Measurements from ENCODE around the gene FAM204A. TPM values are rescaled to one million over a fixed set of nuclear protein-coding genes. Genes with fewer than 3 reads are reported as not detected.

Gene FAM204A
- polyA plus RNA-seq, 3 donors: 24.6 to 191 (median 139) TPM

DNA sequence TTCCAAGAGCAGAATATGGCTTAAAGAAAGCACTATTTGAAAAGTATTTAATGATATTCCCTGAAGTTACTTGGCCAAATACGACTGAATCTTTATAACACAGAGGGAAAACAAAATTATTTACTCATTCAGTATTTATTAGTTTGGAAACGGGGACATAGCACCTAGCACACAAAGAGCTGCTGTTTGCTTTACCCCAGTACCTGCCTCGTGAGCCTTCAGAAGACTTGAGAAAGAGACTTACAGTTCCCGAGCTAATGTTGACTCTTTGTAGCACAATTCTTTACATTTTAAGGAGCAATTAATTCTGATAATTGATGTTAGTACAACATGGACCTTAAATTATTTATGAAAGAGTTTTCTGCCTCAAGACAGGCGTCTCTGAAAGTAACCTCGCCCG lies 88.7 kb downstream of the FAM204A start:
- no peak overlapping the region for H3K27ac ChIP-seq (ENCODE audit: low read depth in 1 of 2, low read length in 2 of 2)
- Mint-ChIP-seq H3K9me3 (peaks cover 0 to 2% (median 0%) of the 10 kb centered on the region in 7 donors), H3K4me1 (no peaks in the 10 kb centered on the region), H3K27ac (no peak overlapping the region), H3K27me3 (ENCODE audit: low read depth in 3 of 3) (peaks cover 14 to 31% (median 22%) of the 10 kb centered on the region in 3 donors), H3K36me3 (no peaks in the 10 kb centered on the region), H3K4me3 (no peak overlapping the region)
- H3K9me3 ChIP-seq (replicated peaks in 1 of 2; ENCODE audit: control insufficient read depth in 1 of 2, insufficient read depth in 1 of 2, low read length in 2 of 2): no peaks in the 10 kb centered on the region
- DNase-seq: no peak
- no peaks in the 10 kb centered on the region for H3K4me1 ChIP-seq (ENCODE audit: control insufficient read depth in 1 of 2, insufficient read depth in 2 of 2, low read length in 2 of 2)
- H3K9ac ChIP-seq (ENCODE audit: insufficient read depth, low read length, poor library complexity, severe bottlenecking): no peak overlapping the region
- H3K4me3 ChIP-seq (replicated peaks in 1 of 3; ENCODE audit: low read depth in 2 of 3, low read length in 3 of 3): no peak overlapping the region
- H3K4me2 ChIP-seq (replicated peaks; ENCODE audit: extremely low read depth, low read length, poor library complexity, severe bottlenecking): no peak overlapping the region
- H3K27me3 ChIP-seq (ENCODE audit: control insufficient read depth in 2 of 2, insufficient read depth in 2 of 2, low read length in 2 of 2): peaks cover 14 to 25% of the 10 kb centered on the region in 2 donors
- 90% methylated on average over 3 of the region's 7 CpGs for WGBS (ENCODE audit: insufficient coverage)
- intact Hi-C loops (cut with micrococcal nuclease): no loop called here
- no peak overlapping the region for H2AFZ ChIP-seq (ENCODE audit: insufficient read depth, low read depth, low read length, poor library complexity, severe bottlenecking)
- no peaks in the 10 kb centered on the region for H3K79me2 ChIP-seq (ENCODE audit: insufficient read depth, low read length)
- H3K36me3 ChIP-seq (replicated peaks in 1 of 2; ENCODE audit: control insufficient read depth in 1 of 2, insufficient read depth in 2 of 2, low read length in 2 of 2): no peaks in the 10 kb centered on the region
- TF ChIP-seq, protein P1, sequence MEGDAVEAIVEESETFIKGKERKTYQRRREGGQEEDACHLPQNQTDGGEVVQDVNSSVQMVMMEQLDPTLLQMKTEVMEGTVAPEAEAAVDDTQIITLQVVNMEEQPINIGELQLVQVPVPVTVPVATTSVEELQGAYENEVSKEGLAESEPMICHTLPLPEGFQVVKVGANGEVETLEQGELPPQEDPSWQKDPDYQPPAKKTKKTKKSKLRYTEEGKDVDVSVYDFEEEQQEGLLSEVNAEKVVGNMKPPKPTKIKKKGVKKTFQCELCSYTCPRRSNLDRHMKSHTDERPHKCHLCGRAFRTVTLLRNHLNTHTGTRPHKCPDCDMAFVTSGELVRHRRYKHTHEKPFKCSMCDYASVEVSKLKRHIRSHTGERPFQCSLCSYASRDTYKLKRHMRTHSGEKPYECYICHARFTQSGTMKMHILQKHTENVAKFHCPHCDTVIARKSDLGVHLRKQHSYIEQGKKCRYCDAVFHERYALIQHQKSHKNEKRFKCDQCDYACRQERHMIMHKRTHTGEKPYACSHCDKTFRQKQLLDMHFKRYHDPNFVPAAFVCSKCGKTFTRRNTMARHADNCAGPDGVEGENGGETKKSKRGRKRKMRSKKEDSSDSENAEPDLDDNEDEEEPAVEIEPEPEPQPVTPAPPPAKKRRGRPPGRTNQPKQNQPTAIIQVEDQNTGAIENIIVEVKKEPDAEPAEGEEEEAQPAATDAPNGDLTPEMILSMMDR (IDR thresholded peaks at IDR 0.05): no peak
- H4K20me1 ChIP-seq (ENCODE audit: insufficient read depth, low read length): no peaks in the 10 kb centered on the region

DNA sequence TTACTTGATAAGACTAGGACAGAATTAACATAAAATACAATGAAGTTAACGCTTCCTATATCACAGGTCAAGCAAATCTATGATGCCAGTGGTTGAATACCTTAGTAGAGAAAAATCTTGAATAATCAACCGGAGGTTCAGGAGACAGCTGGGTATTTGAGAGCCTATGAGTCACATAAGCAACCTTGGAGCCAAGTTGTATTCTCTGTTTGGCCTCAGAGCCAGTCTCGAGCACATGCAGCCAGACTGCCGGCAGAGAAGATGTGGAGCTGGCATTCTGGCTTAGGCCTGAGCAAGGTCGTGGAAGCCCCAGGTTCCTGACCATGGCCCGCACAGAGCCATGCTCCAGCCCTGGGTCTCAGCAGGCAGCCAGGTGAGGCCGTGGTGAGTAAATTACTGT lies 90.3 kb downstream of the FAM204A start:
- H3K27me3 ChIP-seq (ENCODE audit: control insufficient read depth in 2 of 2, insufficient read depth in 2 of 2, low read length in 2 of 2): peaks cover 21 to 28% of the 10 kb centered on the region in 2 donors
- 87% methylated on average over 6 of the region's 7 CpGs for WGBS (ENCODE audit: insufficient coverage)
- TF ChIP-seq, protein P1 (IDR thresholded peaks at IDR 0.05): no peak

More for the DNA sequence above, 90.3 kb downstream of the FAM204A start:
- Mint-ChIP-seq H3K27ac (no peak overlapping the region), H3K27me3 (ENCODE audit: low read depth in 3 of 3) (peaks cover 21 to 37% (median 22%) of the 10 kb centered on the region in 3 donors), H3K9me3 (peaks cover 0 to 2% (median 0%) of the 10 kb centered on the region in 7 donors), H3K36me3 (no peaks in the 10 kb centered on the region), H3K4me1 (no peaks in the 10 kb centered on the region), H3K4me3 (no peak overlapping the region)
- H4K20me1 ChIP-seq (ENCODE audit: insufficient read depth, low read length): no peaks in the 10 kb centered on the region
- no peak overlapping the region for H3K27ac ChIP-seq (ENCODE audit: low read depth in 1 of 2, low read length in 2 of 2)
- no peaks in the 10 kb centered on the region for H3K9me3 ChIP-seq (replicated peaks in 1 of 2; ENCODE audit: control insufficient read depth in 1 of 2, insufficient read depth in 1 of 2, low read length in 2 of 2)
- H3K4me3 ChIP-seq (replicated peaks in 1 of 3; ENCODE audit: low read depth in 2 of 3, low read length in 3 of 3): no peak overlapping the region
- no peak for DNase-seq
- H2AFZ ChIP-seq (ENCODE audit: insufficient read depth, low read depth, low read length, poor library complexity, severe bottlenecking): no peak overlapping the region
- no peaks in the 10 kb centered on the region for H3K79me2 ChIP-seq (ENCODE audit: insufficient read depth, low read length)
- intact Hi-C loops (cut with micrococcal nuclease): no loop called here
- H3K4me2 ChIP-seq (replicated peaks; ENCODE audit: extremely low read depth, low read length, poor library complexity, severe bottlenecking): no peak overlapping the region
- H3K9ac ChIP-seq (ENCODE audit: insufficient read depth, low read length, poor library complexity, severe bottlenecking): no peak overlapping the region
- H3K4me1 ChIP-seq (ENCODE audit: control insufficient read depth in 1 of 2, insufficient read depth in 2 of 2, low read length in 2 of 2): no peaks in the 10 kb centered on the region
- H3K36me3 ChIP-seq (replicated peaks in 1 of 2; ENCODE audit: control insufficient read depth in 1 of 2, insufficient read depth in 2 of 2, low read length in 2 of 2): no peaks in the 10 kb centered on the region

Measured in CD14-positive monocyte (primary cell).